WTC11 (cell line): ENCODE measurements around the gene NELFA. TPM values are rescaled to one million over a fixed set of nuclear protein-coding genes. Genes with fewer than 3 reads are reported as not detected.

ENCODE experiments used
- ATAC-seq: fragments of 200-7000 bp; cut with Tn5 transposase; 2 replicates; pipeline ENCODE4 v1.10.0; 2021; ENCODE audit warnings: mild to moderate bottlenecking, moderate library complexity
- CTCF ChIA-PET: fragments of 300-600 bp; sonication (Branson Sonifier 250); formaldehyde crosslinking; loops from one replicate; lab custom pipeline; 2021; ENCODE audit warnings: antibody characterized with exemption; lab: Charles Lee
- POLR2A ChIA-PET: fragments of 350-600 bp; sonication (Branson Sonifier 250); formaldehyde crosslinking; loops from one replicate; lab custom pipeline; 2021; ENCODE audit warnings: antibody characterized with exemption; lab: Charles Lee
- DNase-seq: peaks from one replicate; pipeline ENCODE4 v3.0.0; 2021; ENCODE audit warnings: low spot score
- H3K27ac Mint-ChIP-seq: 2 replicates; pipeline ENCODE4 v1.8.0; 2021; ENCODE audit warnings: mixed read lengths
- H3K27me3 Mint-ChIP-seq: 2 replicates; pipeline ENCODE4 v1.8.0; 2021; ENCODE audit warnings: low read depth, mild to moderate bottlenecking, moderate library complexity, mixed read lengths
- H3K36me3 Mint-ChIP-seq: 2 replicates; pipeline ENCODE4 v1.8.0; 2021; ENCODE audit warnings: mixed read lengths
- H3K4me1 Mint-ChIP-seq: 2 replicates; pipeline ENCODE4 v1.8.0; 2022; ENCODE audit warnings: mixed read lengths
- H3K4me3 Mint-ChIP-seq: 2 replicates; pipeline ENCODE4 v1.8.0; 2021; ENCODE audit warnings: mild to moderate bottlenecking, moderate library complexity, mixed read lengths
- H3K9me3 Mint-ChIP-seq: 2 replicates; pipeline ENCODE4 v1.8.0; 2021; ENCODE audit warnings: mixed read lengths
- ATF2 ChIP-seq: sonication (generic); formaldehyde crosslinking; IDR thresholded peaks from 2 replicates; pipeline ENCODE4 v1.8.1; 2022; ENCODE audit warnings: low read depth, missing genetic modification reagents, borderline replicate concordance
- CREM ChIP-seq: sonication (generic); formaldehyde crosslinking; IDR thresholded peaks from 2 replicates; pipeline ENCODE4 v1.8.1; 2022; ENCODE audit warnings: mild to moderate bottlenecking, missing genetic modification reagents, moderate library complexity
- E2F5 ChIP-seq: sonication (generic); formaldehyde crosslinking; IDR thresholded peaks from 2 replicates; pipeline ENCODE4 v1.8.1; 2022; ENCODE audit warnings: mild to moderate bottlenecking, moderate library complexity, missing genetic modification reagents
- FOXJ3 ChIP-seq: sonication (generic); formaldehyde crosslinking; IDR thresholded peaks from 2 replicates; pipeline ENCODE4 v1.9.0; 2021; ENCODE audit warnings: missing genetic modification reagents, mild to moderate bottlenecking, borderline replicate concordance
- GABPB1 ChIP-seq: sonication (generic); formaldehyde crosslinking; IDR thresholded peaks from 2 replicates; pipeline ENCODE4 v1.8.1; 2023; ENCODE audit warnings: mild to moderate bottlenecking, missing genetic modification reagents
- HMGA2 ChIP-seq: fragments of 250-450 bp; sonication (Bioruptor Pico); IDR thresholded peaks from 2 replicates; pipeline ENCODE4 v1.4.0; 2021; ENCODE audit warnings: mild to moderate bottlenecking, moderate library complexity
- IRF1 ChIP-seq: sonication (generic); formaldehyde crosslinking; IDR thresholded peaks from 2 replicates; pipeline ENCODE4 v1.8.0; 2023; ENCODE audit warnings: missing genetic modification reagents
- MAX ChIP-seq: sonication (generic); formaldehyde crosslinking; IDR thresholded peaks from 2 replicates; pipeline ENCODE4 v1.8.0; 2022; ENCODE audit warnings: mild to moderate bottlenecking, missing genetic modification reagents
- MLX ChIP-seq: sonication (generic); formaldehyde crosslinking; IDR thresholded peaks from 2 replicates; pipeline ENCODE4 v1.8.1; 2023; ENCODE audit warnings: mild to moderate bottlenecking, missing genetic modification reagents, moderate library complexity
- NFE2L1 ChIP-seq: sonication (generic); formaldehyde crosslinking; IDR thresholded peaks from 2 replicates; pipeline ENCODE4 v1.8.1; 2023; ENCODE audit warnings: missing genetic modification reagents
- PRDM15 ChIP-seq: sonication (generic); formaldehyde crosslinking; IDR thresholded peaks from 2 replicates; pipeline ENCODE4 v1.8.0; 2022; ENCODE audit warnings: missing genetic modification reagents
- PREB ChIP-seq: sonication (generic); formaldehyde crosslinking; IDR thresholded peaks from 2 replicates; pipeline ENCODE4 v1.8.1; 2022; ENCODE audit warnings: mild to moderate bottlenecking, missing genetic modification reagents, moderate library complexity, borderline replicate concordance
- RELA ChIP-seq: sonication (generic); formaldehyde crosslinking; IDR thresholded peaks from 2 replicates; pipeline ENCODE4 v1.8.1; 2022; ENCODE audit warnings: missing genetic modification reagents, mild to moderate bottlenecking, borderline replicate concordance
- SMAD3 ChIP-seq: sonication (generic); formaldehyde crosslinking; IDR thresholded peaks from 2 replicates; pipeline ENCODE4 v1.8.0; 2022; ENCODE audit warnings: missing genetic modification reagents, mild to moderate bottlenecking, borderline replicate concordance
- SMAD4 ChIP-seq: sonication (generic); formaldehyde crosslinking; IDR thresholded peaks from 2 replicates; pipeline ENCODE4 v1.8.0; 2022; ENCODE audit warnings: mild to moderate bottlenecking, missing genetic modification reagents
- STAT6 ChIP-seq: sonication (generic); formaldehyde crosslinking; conservative IDR thresholded peaks from 2 replicates; pipeline ENCODE4 v1.8.1; 2023; ENCODE audit warnings: mild to moderate bottlenecking, low read depth, missing genetic modification reagents, moderate library complexity
- TCF7 ChIP-seq: sonication (generic); formaldehyde crosslinking; IDR thresholded peaks from 2 replicates; pipeline ENCODE4 v1.8.0; 2022; ENCODE audit warnings: mild to moderate bottlenecking, low read depth, missing genetic modification reagents, moderate library complexity
- ZNF121 ChIP-seq: sonication (generic); formaldehyde crosslinking; IDR thresholded peaks from 2 replicates; pipeline ENCODE4 v1.8.0; 2023; ENCODE audit warnings: missing genetic modification reagents
- ZNF219 ChIP-seq: sonication (generic); formaldehyde crosslinking; IDR thresholded peaks from 2 replicates; pipeline ENCODE4 v1.8.0; 2023; ENCODE audit warnings: missing genetic modification reagents, mild to moderate bottlenecking, borderline replicate concordance
- ZNF423 ChIP-seq: fragments of 250-450 bp; sonication (Bioruptor Pico); IDR thresholded peaks from 2 replicates; pipeline ENCODE4 v2.1.2; 2022; ENCODE audit warnings: mild to moderate bottlenecking, moderate library complexity
- total RNA-seq: library from RNA; stranded (reverse); gene quantifications from 3 replicates; pipeline ENCODE4 v1.2.3, GENCODE V29; 2021

Gene NELFA
- total RNA-seq, 1 experiment from 2014 or later: 72.6 TPM

GRCh38 chr4:1996866-1997611, 11.7 kb downstream of the NELFA start:
- DNase-seq: no peak
- Mint-ChIP-seq H3K36me3 (peaks cover 28% of the 10 kb centered on the region), H3K27me3 (no peaks in the 10 kb centered on the region), H3K4me1 (peaks cover 41% of the 10 kb centered on the region), H3K27ac (peak overlapping the region; percentile 26; the same call in 1 of the 2 replicates), H3K4me3 (no peak overlapping the region), H3K9me3 (peaks cover 14% of the 10 kb centered on the region)
- CTCF ChIA-PET: interaction anchor here (1.3 kb wide), 1 partner anchor 15 kb away, joined by 4 read pairs; no protein-coding TSS in a partner anchor
- POLR2A ChIA-PET: no interaction called here
- no peak for ATAC-seq
- no peak for TF ChIP-seq CREM (CRISPR knock-in tag)
- TF ChIP-seq RELA (CRISPR knock-in tag): no peak

- Mint-ChIP-seq H3K4me3 (no peak overlapping the region), H3K27ac (no peak overlapping the region), H3K9me3 (peaks cover 3% of the 10 kb centered on the region), H3K27me3 (no peaks in the 10 kb centered on the region), H3K4me1 (peaks cover 29% of the 10 kb centered on the region), H3K36me3 (peaks cover 25% of the 10 kb centered on the region)
- ATAC-seq (no peak), DNase-seq (no peak)
- POLR2A ChIA-PET: no interaction called here
- no peak for TF ChIP-seq FOXJ3 (CRISPR knock-in tag)
- no peak for TF ChIP-seq ZNF423 (CRISPR knock-in tag)
- no peak for TF ChIP-seq MLX
- TF ChIP-seq SMAD4 (CRISPR knock-in tag): no peak
- no peak for TF ChIP-seq STAT6 (CRISPR knock-in tag)
- no peak for TF ChIP-seq E2F5 (CRISPR knock-in tag)
- TF ChIP-seq SMAD3 (CRISPR knock-in tag): no peak
- TF ChIP-seq PREB: no peak
- no peak for TF ChIP-seq NFE2L1 (CRISPR knock-in tag)
- no peak for TF ChIP-seq ZNF121 (CRISPR knock-in tag)
- TF ChIP-seq IRF1 (CRISPR knock-in tag): no peak
- no peak for TF ChIP-seq TCF7 (CRISPR knock-in tag)
- TF ChIP-seq MAX (CRISPR knock-in tag): no peak
- TF ChIP-seq HMGA2 (CRISPR knock-in tag): no peak
- TF ChIP-seq ZNF219 (CRISPR knock-in tag): no peak
- TF ChIP-seq ATF2: no peak
- TF ChIP-seq GABPB1 (CRISPR knock-in tag): no peak
- TF ChIP-seq CREM (CRISPR knock-in tag): no peak
- TF ChIP-seq PRDM15: no peak
- CTCF ChIA-PET: interaction anchor here (0.6 kb wide), 2 partner anchors 225 to 227 kb away, joined by 3 to 4 read pairs; no protein-coding TSS in a partner anchor
These were observed 13.8 kb downstream of the NELFA start for GRCh38 chr4:1994938-1995337.
